ENCODE measurements around the gene ACAP3.

GRCh38 chr1:1347663-1348419, 40.1 kb upstream of the ACAP3 start:
- TF ChIP-seq POLR2AphosphoS5 (IDR thresholded peaks at IDR 0.05; ENCODE audit: borderline replicate concordance, low read depth, low read length) = no peak
- no peak for TF ChIP-seq EZH2 (IDR thresholded peaks at IDR 0.05)
- no peak for TF ChIP-seq FOXP2 (optimal IDR thresholded peaks at IDR 0.05; ENCODE audit: control extremely low read depth, extremely low read length, insufficient read depth)
